Posterior vena cava (tissue), 2 donors: Measurements from ENCODE around the gene FXYD7. TPM values are rescaled to one million over a fixed set of nuclear protein-coding genes. Genes with fewer than 3 reads are reported as not detected.

Experiments used
- DNase-seq: peaks from one replicate; pipeline ENCODE4 v3.0.0-alpha.2; 2020; ENCODE audit warnings: low spot score
- intact Hi-C, 2 donors: fragments of 100-400 bp; cut with DNase I; formaldehyde crosslinking; loops; one replicate each; pipeline versions ENCODE4 v1.14.1 to v1.14.2; 2022 to 2023
- total RNA-seq, 2 donors: library from RNA; stranded (reverse); fragmentation: NEBNext Ultra II Directional; extraction: Animal tissue kit (Norgen Biotek cat#: 25700); gene quantifications; one replicate each; pipeline ENCODE4 v1.2.1, GENCODE V29; 2021
- donor health status: DM: yes; HTN: yes; CAD: no.
- donor health status: DM: yes; HTN: yes; CAD: no.

Gene FXYD7
- total RNA-seq, 2 donors from 2014 or later = 0.43 TPM; not detected in 1

- intact Hi-C loops = no loop called here
These were observed 34.3 kb upstream of the FXYD7 start for GRCh38 chr19:35108730-35109129.

GRCh38 chr19:35109395-35110112 lies 33.5 kb upstream of the FXYD7 start:
- intact Hi-C loops = no loop called here
- no peak for DNase-seq

More at GRCh38 chr19:35108730-35109129, 34.3 kb upstream of the FXYD7 start:
- DNase-seq = no peak

GRCh38 chr19:35110974-35111373 lies 32.1 kb upstream of the FXYD7 start:
- intact Hi-C loops = no loop called here

GRCh38 chr19:35112995-35113688 lies 29.9 kb upstream of the FXYD7 start:
- no peak for DNase-seq
- intact Hi-C loops = no loop called here

More at GRCh38 chr19:35110974-35111373, 32.1 kb upstream of the FXYD7 start:
- DNase-seq = no peak

GRCh38 chr19:35114353-35115176 lies 28.5 kb upstream of the FXYD7 start:
- intact Hi-C loops = no loop called here
- DNase-seq = peak; percentile 90

DNA sequence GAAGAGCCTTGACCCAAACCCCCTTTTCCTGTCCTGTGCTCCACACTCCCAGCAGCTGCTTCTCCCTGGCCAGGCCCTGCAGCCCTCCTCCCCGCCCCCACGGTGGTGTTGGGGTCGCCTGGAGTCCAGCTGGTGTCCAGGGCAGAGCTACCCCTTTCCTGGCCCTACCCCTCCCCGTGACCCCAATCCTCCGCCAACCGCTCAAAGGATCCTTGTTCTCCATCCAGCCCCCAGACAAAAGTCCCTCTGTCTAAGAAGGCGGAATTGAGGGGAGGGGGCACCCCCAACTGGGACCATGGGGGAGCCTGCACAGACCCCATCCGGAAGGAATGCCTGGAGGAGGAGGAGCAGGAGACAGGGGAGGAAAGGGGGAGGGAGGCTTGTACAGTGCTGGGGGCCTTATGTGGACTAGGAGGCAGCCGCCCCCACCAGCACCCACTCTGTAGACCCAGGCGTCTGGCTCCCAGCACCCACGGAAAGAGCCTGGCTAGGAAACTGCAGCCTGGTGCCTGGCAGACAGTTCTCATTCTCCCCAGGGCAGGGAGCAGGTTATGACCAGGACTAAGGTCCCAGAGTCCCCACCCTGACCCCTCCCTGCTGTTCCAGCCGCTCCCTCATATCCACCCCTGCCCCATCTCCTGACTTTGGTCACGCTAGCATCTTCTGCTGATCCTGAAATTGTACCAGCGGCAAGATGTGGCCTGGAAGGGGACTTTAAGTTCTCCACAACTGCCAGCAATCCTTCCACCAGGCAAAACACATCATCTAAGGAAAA lies 27.7 kb upstream of the FXYD7 start, which contains the start of gene FXYD3:
TSS of gene FXYD3 (plus strand) at position 647 of the 775 bp plus-strand sequence. CDS start 3,554 bp downstream, outside the sequence.
- no peak for DNase-seq
- intact Hi-C loops = no loop called here

GRCh38 chr19:35116072-35116801 lies 26.8 kb upstream of the FXYD7 start:
- DNase-seq = no peak

DNA sequence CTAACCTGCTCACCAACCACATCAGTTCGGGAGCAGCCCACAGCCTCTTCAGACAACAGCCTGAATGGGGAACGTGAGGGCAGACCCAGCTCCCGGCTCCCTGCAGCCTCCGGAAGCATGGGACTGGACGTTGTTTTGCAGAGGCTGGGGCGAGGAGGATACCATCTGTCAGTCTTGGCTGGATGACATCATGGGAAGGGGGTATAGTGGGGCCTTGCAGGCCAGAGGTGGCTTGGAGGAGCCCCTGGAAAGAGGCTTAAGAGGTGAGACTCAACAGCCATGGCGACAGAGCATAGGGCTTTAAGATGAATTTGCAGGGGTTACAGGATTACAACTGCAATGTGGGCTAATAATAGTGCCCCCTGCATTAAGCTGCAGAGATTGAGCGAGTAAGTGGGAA lies 25.9 kb upstream of the FXYD7 start:
- no peak for DNase-seq

More at GRCh38 chr19:35116072-35116801, 26.8 kb upstream of the FXYD7 start:
- intact Hi-C loops = no loop called here

DNA sequence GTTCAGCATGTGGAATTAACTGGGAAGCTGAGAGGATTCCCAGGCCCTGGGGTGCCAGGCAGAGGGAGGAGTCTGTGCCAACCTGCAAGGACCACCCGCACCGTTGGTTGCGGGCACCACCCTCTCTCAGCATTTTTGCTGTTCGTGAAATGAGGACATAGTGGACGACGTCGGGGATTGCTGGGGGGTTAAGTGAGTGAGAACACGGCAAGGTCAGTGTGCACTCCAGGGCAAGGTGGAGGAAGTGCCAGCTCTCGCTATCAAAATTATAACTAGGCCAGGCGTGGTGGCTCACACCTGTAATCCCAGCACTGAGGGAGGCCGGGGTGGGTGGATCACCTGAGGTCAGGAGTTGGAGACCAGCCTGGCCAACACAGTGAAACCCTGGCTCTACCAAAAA lies 25.3 kb upstream of the FXYD7 start:
- DNase-seq = no peak
- intact Hi-C loops = no loop called here

More for the DNA sequence above, 25.9 kb upstream of the FXYD7 start:
- intact Hi-C loops = no loop called here

- intact Hi-C loops = no loop called here
- no peak for DNase-seq
These were observed 24.6 kb upstream of the FXYD7 start for GRCh38 chr19:35118268-35119020.

DNA sequence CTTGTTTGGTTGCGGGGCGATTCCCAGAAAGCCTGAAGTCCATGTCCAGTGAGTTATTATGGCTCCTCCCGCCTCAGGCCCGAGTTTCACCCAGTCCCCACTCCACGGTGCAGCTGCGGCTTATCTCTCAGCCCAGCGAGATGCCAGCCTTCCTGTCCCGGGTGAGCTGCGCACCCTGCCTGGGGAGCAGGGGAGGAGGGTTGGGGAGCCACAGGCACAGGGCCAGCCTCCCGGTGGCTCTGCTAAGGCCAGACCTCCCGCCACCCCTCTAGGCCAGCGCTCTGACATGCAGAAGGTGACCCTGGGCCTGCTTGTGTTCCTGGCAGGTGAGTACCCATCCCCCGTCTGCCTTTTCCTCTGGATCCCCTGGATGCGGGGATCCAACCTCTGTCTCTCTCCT lies 24.0 kb upstream of the FXYD7 start:
- DNase-seq = no peak
- intact Hi-C loops = no loop called here

GRCh38 chr19:35119578-35120155 lies 23.4 kb upstream of the FXYD7 start:
- intact Hi-C loops = no loop called here
- no peak for DNase-seq

- DNase-seq = no peak
- intact Hi-C loops = no loop called here
These were observed 22.6 kb upstream of the FXYD7 start for GRCh38 chr19:35120492-35120891.

- intact Hi-C loops = no loop called here
- no peak for DNase-seq
These were observed 22.2 kb upstream of the FXYD7 start for GRCh38 chr19:35120898-35121297.

DNA sequence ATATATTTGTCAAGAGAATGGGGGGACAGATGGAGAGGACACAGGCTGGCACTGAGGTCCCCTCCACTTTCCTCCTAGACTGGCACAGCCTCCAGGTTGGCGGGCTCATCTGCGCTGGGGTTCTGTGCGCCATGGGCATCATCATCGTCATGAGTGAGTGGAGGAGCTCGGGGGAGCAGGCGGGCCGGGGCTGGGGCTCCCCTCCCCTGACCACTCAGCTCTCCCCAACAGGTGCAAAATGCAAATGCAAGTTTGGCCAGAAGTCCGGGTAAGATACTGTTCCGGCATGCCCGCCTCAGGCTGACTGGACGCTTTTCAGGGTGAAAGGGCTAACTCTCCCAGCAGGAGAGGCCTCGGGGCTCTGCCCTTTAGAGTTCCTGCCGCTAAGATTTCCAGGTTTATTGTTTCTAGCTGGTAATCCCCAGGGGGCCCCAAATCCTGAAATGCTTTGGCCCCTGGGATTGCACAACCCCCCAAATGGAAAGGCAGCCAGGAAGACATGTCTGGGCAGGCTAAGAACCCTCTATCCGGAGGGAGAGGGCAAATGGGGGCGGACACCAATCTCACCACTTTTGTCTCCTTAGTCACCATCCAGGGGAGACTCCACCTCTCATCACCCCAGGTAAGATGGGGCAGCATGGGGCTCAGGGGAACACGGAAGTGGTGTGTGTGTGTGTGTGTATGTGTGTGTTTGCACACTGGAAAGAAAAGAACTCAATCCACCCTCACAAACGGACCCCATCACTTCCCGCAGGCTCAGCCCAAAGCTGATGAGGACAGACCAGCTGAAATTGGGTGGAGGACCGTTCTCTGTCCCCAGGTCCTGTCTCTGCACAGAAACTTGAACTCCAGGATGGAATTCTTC lies 20.1 kb upstream of the FXYD7 start:
- intact Hi-C loops = no loop called here
- DNase-seq = no peak

DNA sequence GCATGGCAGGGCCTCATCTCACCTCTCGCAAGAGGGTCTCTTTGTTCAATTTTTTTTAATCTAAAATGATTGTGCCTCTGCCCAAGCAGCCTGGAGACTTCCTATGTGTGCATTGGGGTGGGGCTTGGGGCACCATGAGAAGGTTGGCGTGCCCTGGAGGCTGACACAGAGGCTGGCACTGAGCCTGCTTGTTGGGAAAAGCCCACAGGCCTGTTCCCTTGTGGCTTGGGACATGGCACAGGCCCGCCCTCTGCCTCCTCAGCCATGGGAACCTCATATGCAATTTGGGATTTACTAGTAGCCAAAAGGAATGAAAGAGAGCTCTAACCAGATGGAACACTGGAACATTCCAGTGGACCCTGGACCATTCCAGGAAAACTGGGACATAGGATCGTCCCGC lies 19.5 kb upstream of the FXYD7 start:
- DNase-seq = no peak
- intact Hi-C loops = no loop called here
